HEK293T (cell line): ENCODE data around the gene OR5B3.

ENCODE experiments used
- CTCF ChIA-PET: fragments of 350-600 bp; formaldehyde crosslinking; extraction: SDS; loops from one replicate; lab custom pipeline; 2021; ENCODE audit warnings: antibody characterized with exemption, inconsistent platforms; lab: Yijun Ruan, JAX
- POLR2A ChIA-PET: fragments of 350-600 bp; formaldehyde crosslinking; extraction: SDS; loops from one replicate; lab custom pipeline; 2020; ENCODE audit warnings: antibody characterized with exemption, inconsistent platforms; lab: Yijun Ruan, JAX
- DNase-seq: peaks from one replicate; pipeline ENCODE4 v3.0.0; 2012; ENCODE audit warnings: mixed read lengths; ENCODE audit errors: extremely low spot score
- ARNT ChIP-seq: fragments of 450-650 bp; IDR thresholded peaks from 2 replicates; pipeline ENCODE4 v1.6.1; 2017; ENCODE audit warnings: mild to moderate bottlenecking
- BHLHE40 ChIP-seq: fragments of 450-650 bp; IDR thresholded peaks from 2 replicates; pipeline ENCODE4 v1.6.1; 2016; ENCODE audit warnings: mild to moderate bottlenecking, moderate library complexity, borderline replicate concordance
- CTBP1 ChIP-seq: fragments of 450-650 bp; IDR thresholded peaks from 2 replicates; pipeline ENCODE4 v1.6.1; 2016; ENCODE audit warnings: borderline replicate concordance
- ELF4 ChIP-seq: fragments of 450-650 bp; IDR thresholded peaks from 2 replicates; pipeline ENCODE4 v1.6.1; 2017; ENCODE audit warnings: antibody characterized with exemption
- FOXA1 ChIP-seq: fragments of 450-650 bp; IDR thresholded peaks from 2 replicates; pipeline ENCODE4 v1.6.1; 2016; ENCODE audit warnings: mild to moderate bottlenecking
- FOXK2 ChIP-seq: fragments of 450-650 bp; IDR thresholded peaks from 2 replicates; pipeline ENCODE4 v1.6.1; 2016; ENCODE audit warnings: mild to moderate bottlenecking
- FOXM1 ChIP-seq: fragments of 450-650 bp; IDR thresholded peaks from 2 replicates; pipeline ENCODE4 v1.6.1; 2017; ENCODE audit warnings: mild to moderate bottlenecking, borderline replicate concordance
- HDGF ChIP-seq: fragments of 450-650 bp; IDR thresholded peaks from 2 replicates; pipeline ENCODE4 v1.6.1; 2017; ENCODE audit warnings: antibody characterized with exemption, borderline replicate concordance
- L3MBTL2 ChIP-seq: fragments of 450-650 bp; conservative IDR thresholded peaks from 2 replicates; pipeline ENCODE4 v1.6.1; 2016; ENCODE audit warnings: mild to moderate bottlenecking
- LEF1 ChIP-seq: fragments of 450-650 bp; IDR thresholded peaks from 2 replicates; pipeline ENCODE4 v1.6.1; 2017; ENCODE audit warnings: mild to moderate bottlenecking, borderline replicate concordance
- NFRKB ChIP-seq: fragments of 450-650 bp; IDR thresholded peaks from 2 replicates; pipeline ENCODE4 v1.6.1; 2016; ENCODE audit warnings: mild to moderate bottlenecking, moderate library complexity
- SP1 ChIP-seq: fragments of 450-650 bp; IDR thresholded peaks from 2 replicates; pipeline ENCODE4 v1.6.1; 2017
- SUZ12 ChIP-seq: fragments of 450-650 bp; IDR thresholded peaks from 2 replicates; pipeline ENCODE4 v1.6.1; 2016; ENCODE audit warnings: mild to moderate bottlenecking
- TARDBP ChIP-seq: fragments of 450-650 bp; IDR thresholded peaks from 2 replicates; pipeline ENCODE4 v1.6.1; 2016
- ZNF384 ChIP-seq: fragments of 450-650 bp; IDR thresholded peaks from 2 replicates; pipeline ENCODE4 v1.6.1; 2016
- TF ChIP-seq, protein P1 (sequence below): fragments of 450-650 bp; IDR thresholded peaks from 2 replicates; pipeline ENCODE4 v1.6.1; 2016

OR5B3 gene

DNA sequence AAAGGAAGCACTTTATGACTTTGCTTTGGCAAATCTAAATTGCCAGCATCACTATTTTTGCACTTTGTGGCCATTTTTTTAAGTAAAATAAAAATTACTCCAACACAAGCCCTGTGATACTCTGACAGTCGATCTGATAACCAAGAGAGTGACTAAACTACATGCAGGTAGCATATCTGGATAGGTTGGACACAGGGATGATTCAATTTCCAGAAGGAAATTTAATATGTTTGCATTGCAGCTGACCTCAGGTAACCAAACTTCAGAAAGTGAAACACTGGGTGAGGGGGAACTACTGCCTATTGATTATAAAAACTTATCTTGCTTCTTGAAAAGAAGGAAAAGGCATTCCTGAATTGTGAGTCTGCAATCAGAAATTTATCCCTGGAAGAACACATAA lies 13.9 kb downstream of the OR5B3 start:
- DNase-seq, result no peak
- TF ChIP-seq L3MBTL2, result no peak
- no peak for TF ChIP-seq TARDBP
- no peak for TF ChIP-seq CTBP1
- no peak for TF ChIP-seq FOXK2
- TF ChIP-seq, protein P1, sequence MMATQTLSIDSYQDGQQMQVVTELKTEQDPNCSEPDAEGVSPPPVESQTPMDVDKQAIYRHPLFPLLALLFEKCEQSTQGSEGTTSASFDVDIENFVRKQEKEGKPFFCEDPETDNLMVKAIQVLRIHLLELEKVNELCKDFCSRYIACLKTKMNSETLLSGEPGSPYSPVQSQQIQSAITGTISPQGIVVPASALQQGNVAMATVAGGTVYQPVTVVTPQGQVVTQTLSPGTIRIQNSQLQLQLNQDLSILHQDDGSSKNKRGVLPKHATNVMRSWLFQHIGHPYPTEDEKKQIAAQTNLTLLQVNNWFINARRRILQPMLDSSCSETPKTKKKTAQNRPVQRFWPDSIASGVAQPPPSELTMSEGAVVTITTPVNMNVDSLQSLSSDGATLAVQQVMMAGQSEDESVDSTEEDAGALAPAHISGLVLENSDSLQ, result no peak
- no peak for TF ChIP-seq ARNT
- no peak for TF ChIP-seq BHLHE40
- POLR2A ChIA-PET, result no interaction called here
- CTCF ChIA-PET, result no interaction called here

DNA sequence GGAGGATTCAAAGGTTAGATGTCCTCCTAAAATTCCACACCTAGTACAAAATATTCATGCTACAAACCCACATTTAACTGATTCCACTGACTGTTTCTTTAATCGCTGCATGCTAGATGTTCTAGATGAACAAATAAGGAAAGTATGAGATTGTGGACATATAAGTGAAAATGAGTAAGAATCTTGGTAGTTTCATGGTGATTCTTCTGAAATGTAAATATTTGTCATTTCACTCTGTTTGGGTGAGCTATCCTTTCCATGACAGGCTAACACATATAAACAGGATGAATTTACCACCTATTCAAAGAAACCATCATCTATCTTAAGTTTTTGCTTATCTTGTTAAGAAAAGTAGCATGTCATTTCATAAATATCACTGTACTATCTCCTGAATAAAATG lies 14.8 kb downstream of the OR5B3 start:
- TF ChIP-seq SP1, result no peak
- no peak for TF ChIP-seq ARNT
- no peak for TF ChIP-seq ZNF384
- TF ChIP-seq, protein P1, result no peak
- TF ChIP-seq FOXA1, result no peak
- no peak for TF ChIP-seq FOXK2
- TF ChIP-seq NFRKB, result no peak
- no peak for DNase-seq
- POLR2A ChIA-PET, result no interaction called here
- CTCF ChIA-PET, result no interaction called here

DNA sequence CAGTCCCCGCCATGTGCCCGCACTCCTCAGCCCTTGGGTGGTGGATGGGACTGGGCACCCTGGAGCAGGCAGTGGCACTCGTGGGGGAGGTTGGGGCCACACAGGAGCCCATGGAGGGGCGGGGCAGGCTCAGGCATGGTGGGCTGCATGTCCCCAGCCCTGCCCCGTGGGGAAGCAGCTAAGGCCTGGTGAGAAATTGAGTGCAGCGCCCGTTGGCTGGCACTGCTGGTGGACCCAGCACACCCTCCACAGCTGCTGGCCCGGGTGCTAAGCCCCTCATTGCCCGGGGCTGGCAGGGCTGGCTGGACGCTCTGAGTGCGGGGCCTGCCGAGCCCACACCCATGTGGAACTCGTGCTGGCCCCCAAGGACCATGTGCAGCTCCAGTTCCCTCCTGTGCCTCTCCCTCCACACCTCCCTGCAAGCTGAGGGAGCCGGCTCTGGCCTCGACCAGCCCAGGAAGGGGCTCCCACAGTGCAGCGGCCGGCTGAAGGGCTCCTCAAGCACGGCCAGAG lies 16.1 kb downstream of the OR5B3 start:
- no peak for DNase-seq
- POLR2A ChIA-PET, result no interaction called here
- TF ChIP-seq ARNT, result no peak
- no peak for TF ChIP-seq TARDBP
- no peak for TF ChIP-seq SP1
- no peak for TF ChIP-seq CTBP1
- no peak for TF ChIP-seq HDGF
- TF ChIP-seq ZNF384, result no peak
- no peak for TF ChIP-seq ELF4
- no peak for TF ChIP-seq SUZ12
- no peak for TF ChIP-seq NFRKB
- no peak for TF ChIP-seq BHLHE40
- no peak for TF ChIP-seq LEF1
- no peak for TF ChIP-seq FOXK2
- no peak for TF ChIP-seq L3MBTL2
- TF ChIP-seq FOXM1, result no peak
- CTCF ChIA-PET, result no interaction called here

DNA sequence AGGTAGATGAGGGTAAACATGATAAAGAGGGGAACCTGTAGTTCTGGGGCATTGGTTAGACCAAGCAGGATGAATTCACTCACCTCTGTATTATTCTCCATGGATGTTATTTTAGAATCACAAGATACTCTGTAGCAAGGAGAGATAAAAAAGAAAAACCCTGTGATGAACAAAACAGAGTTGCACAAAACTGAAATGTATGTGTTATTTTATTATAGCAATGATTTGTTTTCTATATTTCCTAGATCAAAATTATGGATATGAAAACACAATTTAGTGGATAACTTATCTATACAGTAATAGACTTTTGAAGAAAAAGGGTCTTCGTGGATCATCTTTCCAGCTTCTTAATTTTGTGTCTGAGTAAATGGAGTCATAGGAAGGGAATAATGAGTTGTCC lies 47.7 kb downstream of the OR5B3 start, which contains the start of gene OR5B17:
Gene OR5B17, minus strand, starts transcription at position 101 of the 400 bp plus-strand sequence. Its CDS starts 0 bp downstream, at position 101.
- DNase-seq, result no peak
- CTCF ChIA-PET, result no interaction called here
- POLR2A ChIA-PET, result no interaction called here
- TF ChIP-seq SP1, result no peak
- no peak for TF ChIP-seq FOXK2
- no peak for TF ChIP-seq TARDBP
- no peak for TF ChIP-seq BHLHE40
- no peak for TF ChIP-seq L3MBTL2
- no peak for TF ChIP-seq ELF4
- no peak for TF ChIP-seq FOXM1
- no peak for TF ChIP-seq LEF1
- no peak for TF ChIP-seq ZNF384
- no peak for TF ChIP-seq NFRKB
- no peak for TF ChIP-seq CTBP1
- TF ChIP-seq, protein P1, result no peak
- TF ChIP-seq ARNT, result no peak
- TF ChIP-seq FOXA1, result no peak
- no peak for TF ChIP-seq SUZ12
- no peak for TF ChIP-seq HDGF

DNA sequence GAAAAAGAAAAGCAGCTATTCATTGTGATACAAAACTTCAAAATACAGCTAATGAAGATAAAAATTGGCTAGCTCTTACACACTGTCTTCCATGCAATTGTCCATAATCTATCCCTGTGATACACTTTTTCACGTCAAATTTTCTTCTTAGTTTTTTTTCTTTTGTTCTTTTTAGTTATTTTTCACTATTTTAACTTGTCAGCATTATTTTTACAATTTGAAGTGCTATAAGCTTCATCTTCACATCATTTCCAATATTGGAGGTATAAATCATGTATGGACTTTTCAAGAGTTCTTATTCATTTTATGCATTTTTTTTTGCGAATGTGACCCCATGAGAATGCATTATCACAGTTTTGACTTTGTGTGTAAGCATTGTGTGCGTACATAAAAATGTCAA lies 51.9 kb downstream of the OR5B3 start:
- ChIA-PET POLR2A (no interaction called here), CTCF (no interaction called here)
- no peak for TF ChIP-seq L3MBTL2
- TF ChIP-seq CTBP1, result no peak
- no peak for TF ChIP-seq HDGF
- TF ChIP-seq FOXA1, result no peak
- TF ChIP-seq TARDBP, result no peak
- no peak for TF ChIP-seq ZNF384
- no peak for TF ChIP-seq ARNT
- no peak for TF ChIP-seq FOXK2
- no peak for TF ChIP-seq SUZ12
- TF ChIP-seq ELF4, result no peak
- TF ChIP-seq, protein P1, result no peak
- TF ChIP-seq FOXM1, result no peak
- TF ChIP-seq SP1, result no peak
- no peak for TF ChIP-seq NFRKB
- DNase-seq, result no peak
